NT2/D1 (cell line): Measurements from ENCODE around the gene MC1R.

Experiments used
- SUZ12 ChIP-seq: IDR thresholded peaks from 2 replicates; pipeline ENCODE4 v1.6.1; 2011; ENCODE audit not compliant: insufficient read length, insufficient read depth; ENCODE audit errors: extremely low read depth
- YY1 ChIP-seq: IDR thresholded peaks from 2 replicates; pipeline ENCODE4 v1.6.1; 2011; ENCODE audit not compliant: insufficient read length, insufficient read depth
- ZNF274 ChIP-seq: IDR thresholded peaks from 2 replicates; pipeline ENCODE4 v1.6.1; 2011; ENCODE audit warnings: mild to moderate bottlenecking, low read depth, low read length

- no peak for TF ChIP-seq YY1
- no peak for TF ChIP-seq SUZ12
- no peak for TF ChIP-seq ZNF274
Observed at GRCh38 chr16:89954462-89954861, 35.8 kb downstream of the MC1R start.
